Activated naive CD4-positive, alpha-beta T cell treated with anti-CD3 and anti-CD28 coated beads, Interleukin-2, amount 50 U/mL, for 16 hours (primary cell): ENCODE data around the gene KCNK5.

Experiments
- DNase-seq: peaks from one replicate; pipeline ENCODE4 v3.0.0-alpha.2; 2020

The KCNK5 gene

GRCh38 chr6:39228992-39229767 lies at the start of gene KCNK5:
Gene KCNK5 (minus strand): TSS chr6:39229475. CDS start chr6:39229111, 364 bp downstream.
- DNase-seq: peak; percentile 86

DNA sequence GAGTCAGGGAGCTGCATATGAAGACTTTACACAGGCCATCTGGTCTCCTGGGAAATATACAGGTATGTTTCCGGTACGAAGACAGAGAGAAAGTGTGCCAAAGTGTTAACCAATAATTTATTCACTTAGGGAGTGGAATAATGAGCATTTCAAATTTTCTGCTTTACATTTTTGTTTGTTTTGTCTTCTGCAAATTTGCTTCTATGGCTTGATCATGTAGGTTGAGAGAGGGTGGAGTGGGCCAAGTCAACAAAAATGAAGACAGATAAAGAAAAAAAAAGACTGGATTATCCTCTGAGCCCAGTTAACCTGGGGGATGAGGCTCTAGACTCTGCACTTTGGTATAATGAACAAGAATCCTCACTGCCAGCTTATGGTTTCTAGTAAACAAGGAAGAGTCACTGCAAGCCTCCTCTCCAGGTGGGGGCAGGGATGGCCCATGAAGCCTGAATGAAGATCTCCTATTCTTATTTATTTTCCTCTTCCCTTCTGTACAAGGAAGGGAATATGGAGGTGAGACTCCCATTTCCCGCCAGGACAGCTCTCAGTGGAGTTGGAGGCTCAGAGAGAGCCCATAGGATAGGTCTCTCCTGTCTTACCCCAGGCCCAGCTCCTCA lies 47.2 kb upstream of the KCNK5 start:
- DNase-seq: no peak

DNA sequence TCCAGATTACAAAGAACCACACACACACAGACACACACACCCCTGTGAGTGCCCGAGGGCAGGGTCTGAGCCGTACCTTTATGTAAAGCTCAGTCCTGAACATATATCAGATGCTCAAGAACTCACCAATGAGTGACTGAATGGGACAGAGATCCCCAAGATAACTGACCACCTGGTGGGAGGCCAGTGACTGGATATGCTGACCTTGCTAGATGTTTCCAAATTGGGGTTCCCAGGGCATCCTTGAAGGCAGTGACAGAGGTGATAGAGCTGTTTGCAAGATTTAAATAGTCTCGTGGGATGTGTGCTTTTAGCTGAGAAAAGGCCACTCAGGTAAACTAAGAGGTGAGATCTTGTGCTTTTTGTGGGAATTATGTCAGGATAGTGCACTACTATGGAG lies 45.6 kb upstream of the KCNK5 start:
- no peak for DNase-seq

DNA sequence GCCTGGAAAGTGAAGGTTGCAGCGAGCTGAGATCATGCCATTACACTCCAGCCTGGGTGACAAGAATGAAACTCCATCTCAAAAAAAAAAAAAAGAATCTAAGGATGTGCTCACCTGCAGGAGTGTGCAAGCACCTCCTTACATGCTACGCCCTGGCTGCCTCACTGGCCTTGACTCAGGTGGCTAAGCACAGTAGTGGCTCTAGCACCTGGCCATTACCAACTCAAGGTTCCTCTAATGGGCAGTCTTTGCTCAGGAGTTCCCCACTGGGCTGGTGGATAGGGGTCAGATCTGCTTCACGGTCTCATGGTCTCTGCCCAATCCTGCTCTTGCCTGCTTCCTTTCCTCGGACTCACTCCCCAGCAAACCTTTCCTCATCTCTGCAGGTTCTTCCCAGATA lies 45.2 kb upstream of the KCNK5 start:
- DNase-seq: no peak

GRCh38 chr6:39273406-39273821 lies 44.1 kb upstream of the KCNK5 start:
- DNase-seq: no peak

- DNase-seq: no peak
These were observed 40.7 kb upstream of the KCNK5 start for GRCh38 chr6:39269961-39270360.

DNA sequence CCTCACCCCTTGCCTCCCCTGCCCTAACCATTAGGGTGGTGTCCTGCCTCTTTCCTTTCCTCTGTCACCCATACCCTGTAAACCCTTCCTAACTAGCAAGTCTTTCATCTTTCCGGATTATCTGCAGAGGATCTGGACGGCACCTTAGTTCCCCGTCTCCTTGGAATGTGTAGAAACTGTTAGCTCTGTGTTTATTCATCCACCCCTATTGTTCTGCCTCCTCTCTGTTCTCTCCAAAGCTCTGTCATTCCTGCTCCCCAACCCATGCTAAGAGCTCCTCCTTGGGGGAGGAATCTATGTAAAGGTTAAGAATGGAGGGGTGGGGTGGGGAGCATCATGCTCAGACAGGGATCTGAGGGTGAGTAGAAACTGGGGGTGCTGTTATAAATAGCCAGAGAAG lies 39.4 kb upstream of the KCNK5 start:
- DNase-seq: no peak

DNA sequence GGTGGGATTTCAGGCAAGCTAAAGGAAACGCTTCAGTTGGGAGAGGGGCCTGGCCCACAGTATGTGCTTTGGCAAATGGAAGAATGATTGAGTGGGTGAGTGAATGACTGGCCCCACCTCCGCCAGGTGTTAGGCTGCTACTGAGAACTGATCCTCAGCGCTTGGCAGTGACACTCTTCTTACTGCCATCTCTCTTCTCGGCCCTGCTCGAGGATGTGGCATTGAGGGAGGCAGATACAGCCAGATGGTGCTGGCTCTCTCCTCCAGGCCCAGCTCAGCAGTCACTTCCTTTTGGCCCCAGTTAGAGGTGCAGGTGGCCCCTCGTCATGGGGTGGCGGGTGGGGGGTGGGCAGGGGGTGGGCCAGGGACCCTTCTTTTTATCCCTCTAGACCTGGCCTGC lies 38.9 kb upstream of the KCNK5 start:
- no peak for DNase-seq

DNA sequence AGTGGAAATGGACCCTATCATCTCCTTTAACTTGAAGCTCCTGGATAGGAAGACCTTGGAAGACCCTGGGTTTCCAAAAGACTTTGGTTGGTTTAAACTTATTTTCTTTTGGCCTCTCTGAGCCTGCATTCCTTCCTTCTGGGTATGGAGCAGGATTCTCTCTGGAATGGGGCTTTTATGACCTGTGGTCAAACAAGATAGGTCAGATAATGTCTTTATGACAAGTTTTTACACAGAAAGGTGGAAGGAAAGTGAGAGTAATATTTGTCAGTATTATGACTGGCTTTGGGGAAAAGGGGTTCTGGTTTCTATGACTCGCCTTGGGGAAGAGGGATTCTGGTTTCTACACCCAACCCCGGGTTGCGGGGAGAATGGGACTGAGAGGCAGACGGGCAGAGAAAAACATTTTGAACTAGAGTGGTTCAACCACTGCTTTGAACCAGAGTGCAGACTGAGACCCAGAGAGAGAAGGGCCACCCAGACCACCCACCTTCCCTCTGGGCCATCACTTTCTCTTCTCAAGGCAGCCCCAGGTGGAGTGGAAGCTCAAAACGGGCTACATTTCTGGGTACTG lies 37.6 kb upstream of the KCNK5 start:
- no peak for DNase-seq

DNA sequence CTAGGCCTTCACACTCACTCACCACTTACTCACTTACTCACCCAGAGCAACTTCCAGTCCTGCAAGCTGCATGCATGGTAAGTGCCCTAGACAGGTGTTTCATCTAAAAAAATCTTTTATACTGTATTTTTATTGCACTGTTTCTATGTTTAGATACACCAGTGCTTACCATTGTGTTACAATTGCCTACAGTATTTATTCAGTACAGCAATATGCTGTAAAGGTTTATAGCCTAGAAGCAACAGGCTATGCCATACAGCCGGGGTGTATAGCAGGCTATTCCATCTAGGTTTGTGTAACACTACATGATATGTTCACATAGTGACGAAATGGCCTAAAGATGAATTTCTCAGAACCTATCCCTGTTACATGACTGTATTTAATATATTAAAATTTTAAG lies 37.1 kb upstream of the KCNK5 start:
- DNase-seq: no peak

- no peak for DNase-seq
These were observed 34.2 kb upstream of the KCNK5 start for GRCh38 chr6:39263303-39264037.

DNA sequence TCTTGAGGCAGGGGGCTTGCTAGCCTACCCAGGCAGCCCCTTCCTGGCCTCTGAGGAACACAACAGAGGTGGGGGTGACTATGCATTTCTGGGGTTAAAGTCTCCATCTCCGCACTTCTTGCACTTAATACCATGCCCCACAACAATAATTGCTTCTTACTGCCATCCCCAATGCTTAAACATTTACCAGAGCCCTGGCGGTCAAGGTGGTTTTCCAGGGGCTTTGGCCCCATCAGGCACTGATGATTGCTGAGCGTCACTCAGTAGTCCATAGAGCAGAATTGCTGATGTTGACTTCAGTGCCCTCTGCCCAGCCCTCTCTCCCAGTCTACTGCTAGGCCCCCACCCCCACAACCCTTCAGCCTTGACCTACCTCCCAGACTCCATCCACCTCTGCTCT lies 32.5 kb upstream of the KCNK5 start:
- no peak for DNase-seq

- no peak for DNase-seq
These were observed 31.7 kb upstream of the KCNK5 start for GRCh38 chr6:39260953-39261352.

DNA sequence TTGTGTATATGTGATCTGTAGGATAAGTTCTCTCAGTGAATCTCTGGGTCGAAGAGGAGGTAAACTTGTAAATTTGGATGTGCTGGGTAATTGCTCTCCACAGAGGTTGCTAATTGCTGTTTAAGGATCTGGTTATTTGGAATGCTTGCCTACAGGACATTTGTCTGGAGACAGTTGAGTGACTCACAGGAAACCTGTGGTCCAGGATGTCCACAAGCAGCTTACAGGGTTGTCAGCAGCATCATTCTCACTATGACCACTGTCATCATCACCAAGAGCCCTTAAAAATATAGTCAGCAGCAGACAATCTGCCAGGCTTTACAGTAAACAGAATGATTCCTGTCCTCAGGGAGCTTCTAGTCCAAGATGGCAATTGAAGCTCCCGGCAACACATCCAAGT lies 31.2 kb upstream of the KCNK5 start:
- no peak for DNase-seq

DNA sequence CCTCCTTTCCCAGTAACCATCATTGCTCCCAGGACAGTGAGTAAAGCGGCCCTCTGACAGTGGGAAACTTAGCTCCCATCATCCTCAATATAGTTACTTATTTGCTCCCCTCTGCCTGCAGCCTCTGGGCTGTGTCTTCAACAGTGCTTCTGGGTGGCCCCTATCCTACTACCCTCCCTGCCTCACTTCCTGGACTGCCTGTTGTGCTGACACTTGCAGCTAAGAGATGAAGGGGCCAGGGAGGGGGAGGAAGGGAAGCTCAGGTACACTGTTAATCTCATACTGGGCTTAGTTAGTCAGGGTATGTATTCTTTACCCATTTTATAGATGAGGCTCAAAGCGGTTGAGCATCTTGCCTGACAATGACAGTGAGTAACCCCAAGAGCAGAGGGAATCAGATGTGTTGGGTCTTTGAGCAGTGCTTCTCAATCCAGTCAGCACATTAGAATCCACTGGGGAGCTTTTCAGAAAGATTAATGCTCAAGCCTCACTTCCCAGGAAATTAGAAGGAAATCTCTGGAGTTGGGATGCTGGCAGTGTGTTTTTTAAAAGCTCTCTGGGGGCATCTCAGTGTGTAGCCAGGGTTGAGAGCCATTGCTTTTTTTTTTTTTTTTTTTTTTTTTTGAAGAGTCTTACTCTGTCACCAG lies 27.1 kb upstream of the KCNK5 start:
- no peak for DNase-seq

- DNase-seq: no peak
These were observed 25.8 kb upstream of the KCNK5 start for GRCh38 chr6:39254999-39255535.

DNA sequence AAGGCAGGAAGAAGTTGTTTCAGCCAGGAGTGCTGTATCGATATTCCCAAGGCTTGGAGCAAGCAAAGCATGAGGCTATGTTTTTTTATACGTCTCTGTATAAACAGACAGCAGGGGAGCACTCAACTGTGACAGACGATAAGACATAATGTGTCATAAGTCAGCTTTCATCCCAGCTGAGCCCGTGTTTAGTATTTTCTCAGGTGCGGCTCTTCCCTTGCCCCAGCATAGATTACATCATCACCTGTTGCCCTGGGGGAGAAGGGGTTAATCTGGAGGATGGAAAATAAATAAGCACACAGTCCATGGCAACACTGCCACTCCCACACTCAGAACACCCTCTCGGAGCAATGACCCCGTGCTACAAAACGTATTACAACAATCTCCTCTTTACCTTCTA lies 22.1 kb upstream of the KCNK5 start:
- DNase-seq: no peak

DNA sequence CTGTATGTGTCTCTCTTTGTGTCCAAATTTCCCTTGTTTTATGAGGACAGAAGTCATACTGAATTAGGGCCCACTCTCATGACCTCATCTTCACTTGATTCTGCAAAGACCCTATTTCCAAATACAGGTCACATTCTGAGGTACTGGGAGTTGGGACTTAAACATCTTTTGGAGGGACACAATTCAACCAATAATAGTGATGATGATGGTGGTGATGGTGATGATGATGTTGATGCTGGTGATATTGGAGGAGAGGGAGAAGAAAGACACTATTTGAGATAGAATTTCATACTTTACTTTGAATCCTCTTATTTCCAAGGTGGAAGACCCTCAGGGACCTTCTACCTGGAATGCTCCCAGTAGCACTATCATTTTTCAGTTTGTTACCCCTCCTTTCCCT lies 21.2 kb upstream of the KCNK5 start:
- no peak for DNase-seq

DNA sequence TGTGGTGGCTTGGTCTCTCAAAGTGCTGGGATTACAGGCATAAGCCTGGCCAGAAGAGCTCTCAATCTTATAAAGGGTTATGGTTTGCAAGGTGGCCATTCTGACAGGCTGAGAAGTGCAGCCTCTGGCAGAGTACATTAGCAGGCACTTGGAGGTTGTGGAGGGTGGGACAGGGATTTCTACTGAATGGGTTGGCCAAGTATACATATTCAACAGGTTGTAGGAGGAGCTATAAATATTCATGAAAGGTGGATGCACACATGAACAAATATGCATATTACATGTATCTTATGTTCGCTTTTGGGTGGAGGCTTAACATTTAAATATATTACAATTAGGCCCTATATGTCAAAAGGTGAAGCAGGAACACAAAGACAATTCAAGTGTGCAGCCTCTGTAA lies 20.0 kb upstream of the KCNK5 start:
- no peak for DNase-seq

DNA sequence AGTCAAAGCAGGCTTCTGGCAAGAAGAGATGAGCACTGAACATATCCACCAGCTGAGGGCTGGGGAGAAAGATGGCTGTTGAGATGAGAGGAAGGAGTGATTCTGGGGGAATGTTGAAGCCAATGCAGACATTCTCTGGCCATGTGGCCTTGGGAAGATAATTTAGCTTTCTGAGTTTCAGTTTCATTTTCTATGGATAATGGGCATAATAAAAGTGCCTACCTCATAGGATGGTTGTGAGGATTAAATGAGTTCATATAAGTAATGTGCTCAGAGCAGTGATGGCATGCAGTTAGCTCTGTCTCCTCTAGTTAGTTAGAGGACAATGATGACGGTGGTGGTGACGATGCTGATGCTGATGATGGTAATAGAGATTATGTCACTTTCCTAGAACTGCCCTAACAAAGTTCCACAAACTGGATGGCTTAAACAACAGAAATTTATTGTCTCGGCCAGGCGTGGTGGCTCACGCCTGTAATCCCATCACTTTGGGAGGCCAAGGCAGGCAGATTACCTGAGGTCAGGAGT lies 18.5 kb upstream of the KCNK5 start:
- DNase-seq: no peak

DNA sequence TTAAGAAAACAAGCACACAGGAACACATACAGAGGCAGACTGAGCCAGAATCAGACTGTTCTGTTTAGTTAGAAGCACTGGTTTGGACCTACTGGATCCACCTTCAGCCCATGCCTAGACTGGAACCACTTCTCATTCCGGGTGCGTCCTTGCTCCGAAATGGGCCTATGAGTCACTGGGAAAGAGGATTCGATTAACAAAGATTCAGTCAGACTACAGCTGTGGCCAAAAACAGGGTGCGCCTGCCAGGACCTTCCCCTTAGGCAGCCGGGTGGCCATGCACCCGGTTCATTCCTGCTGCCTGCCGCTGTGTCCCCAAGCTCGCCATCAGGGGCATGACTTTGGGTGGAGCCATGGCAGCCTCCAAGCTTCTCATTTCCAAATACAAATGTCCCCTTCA lies 14.5 kb upstream of the KCNK5 start:
- no peak for DNase-seq

GRCh38 chr6:39240155-39240757 lies 11.0 kb upstream of the KCNK5 start:
- no peak for DNase-seq
